ENCODE results near the gene YY1.
"Not testable (repeated sequence)": the region's sequence is repeated elsewhere in the genome, so short reads cannot be mapped to it uniquely, and the experiment has no call there.

The YY1 gene

GRCh38 chr14:100283436-100283835, 44.5 kb downstream of the YY1 start:
- not testable (repeated sequence) for DNase-seq (ENCODE audit: low read depth in 4 of 4, low spot score in 1 of 4)

GRCh38 chr14:100283984-100284881, 45.3 kb downstream of the YY1 start:
- DNase-seq (ENCODE audit: low read depth in 4 of 4, low spot score in 1 of 4) = no peak

- peak; percentile 44 to 69 (median 66) for DNase-seq (ENCODE audit: low read depth in 4 of 4, low spot score in 1 of 4)
These were observed 46.3 kb downstream of the YY1 start for GRCh38 chr14:100285021-100285912.

- DNase-seq (ENCODE audit: low read depth in 4 of 4, low spot score in 1 of 4) = no peak
These were observed 47.0 kb downstream of the YY1 start for GRCh38 chr14:100285913-100286400.

- DNase-seq (ENCODE audit: low read depth in 4 of 4, low spot score in 1 of 4) = no peak
These were observed 47.7 kb downstream of the YY1 start for GRCh38 chr14:100286484-100287191.

- no peak for DNase-seq (ENCODE audit: low read depth in 4 of 4, low spot score in 1 of 4)
These were observed 48.5 kb downstream of the YY1 start for GRCh38 chr14:100287202-100287997.

GRCh38 chr14:100287998-100288295, 49.0 kb downstream of the YY1 start:
- DNase-seq (ENCODE audit: low read depth in 4 of 4, low spot score in 1 of 4) = not testable (repeated sequence)

- no peak for DNase-seq (ENCODE audit: low read depth in 4 of 4, low spot score in 1 of 4)
These were observed 49.6 kb downstream of the YY1 start for GRCh38 chr14:100288382-100289185.

GRCh38 chr14:100289916-100290606, 51.1 kb downstream of the YY1 start:
- no peak for DNase-seq (ENCODE audit: low read depth in 4 of 4, low spot score in 1 of 4)

GRCh38 chr14:100290607-100291304, 51.8 kb downstream of the YY1 start:
- no peak for DNase-seq (ENCODE audit: low read depth in 4 of 4, low spot score in 1 of 4)

GRCh38 chr14:100291305-100292075, 52.5 kb downstream of the YY1 start:
- no peak for DNase-seq (ENCODE audit: low read depth in 4 of 4, low spot score in 1 of 4)

GRCh38 chr14:100292301-100292775, 53.4 kb downstream of the YY1 start:
- no peak for DNase-seq (ENCODE audit: low read depth in 4 of 4, low spot score in 1 of 4)

GRCh38 chr14:100292776-100293461, 54.0 kb downstream of the YY1 start:
- no peak for DNase-seq (ENCODE audit: low read depth in 4 of 4, low spot score in 1 of 4)

- DNase-seq (ENCODE audit: low read depth in 4 of 4, low spot score in 1 of 4) = no peak
These were observed 54.7 kb downstream of the YY1 start for GRCh38 chr14:100293497-100294212.

- DNase-seq (ENCODE audit: low read depth in 4 of 4, low spot score in 1 of 4) = no peak
These were observed 55.4 kb downstream of the YY1 start for GRCh38 chr14:100294213-100294962.

GRCh38 chr14:100294963-100295330, 56.0 kb downstream of the YY1 start:
- DNase-seq (ENCODE audit: low read depth in 4 of 4, low spot score in 1 of 4) = no peak
